ENCODE data around the gene SRSF4.
"Not testable (repeated sequence)": the region's sequence is repeated elsewhere in the genome, so short reads cannot be mapped to it uniquely, and the experiment has no call there.

SRSF4 gene

GRCh38 chr1:29162476-29163138 is 19.1 kb downstream of the SRSF4 start:
- DNase-seq: no peak

DNA sequence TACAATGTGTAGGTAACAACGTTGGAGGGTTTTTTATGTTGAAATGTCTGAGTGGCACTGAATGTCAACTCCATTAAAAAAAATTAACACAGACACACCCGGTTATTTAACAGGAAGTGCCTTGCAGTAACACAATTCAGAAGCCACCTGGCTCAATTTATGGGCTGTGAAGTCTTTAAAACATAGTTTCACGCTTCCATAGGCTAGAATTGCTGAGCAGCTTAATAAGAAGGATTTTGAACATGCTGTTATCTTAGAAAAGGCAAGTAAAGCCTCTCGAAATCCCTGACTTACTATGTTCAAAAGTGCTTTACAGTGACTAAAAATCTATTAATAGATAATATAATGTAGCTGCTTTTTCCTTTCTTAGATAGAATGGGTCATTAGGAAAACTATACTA is 19.7 kb downstream of the SRSF4 start:
- DNase-seq: no peak

DNA sequence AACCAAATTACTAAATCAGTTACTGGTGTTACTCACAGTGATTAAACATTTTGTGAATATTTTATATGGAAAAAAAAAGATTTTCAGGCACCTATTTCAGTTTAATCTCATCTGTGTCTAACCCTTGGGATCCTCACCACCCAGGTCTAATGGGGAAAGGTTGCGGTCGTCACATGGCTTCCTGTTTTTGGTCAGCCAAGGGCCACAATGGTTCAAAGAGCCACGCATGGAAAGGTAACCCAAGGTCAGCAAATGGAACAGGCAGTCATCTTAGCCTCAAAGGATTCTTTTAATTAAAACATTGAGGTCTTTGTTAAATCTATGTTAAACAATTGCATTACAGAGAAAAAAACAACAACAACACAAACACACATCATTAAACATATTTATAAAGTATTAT is 21.9 kb downstream of the SRSF4 start:
- no peak for DNase-seq

GRCh38 chr1:29157269-29157601 is 24.5 kb downstream of the SRSF4 start:
- DNase-seq: no peak

- no peak for DNase-seq
Measured at GRCh38 chr1:29156543-29157268, 25.0 kb downstream of the SRSF4 start.

DNA sequence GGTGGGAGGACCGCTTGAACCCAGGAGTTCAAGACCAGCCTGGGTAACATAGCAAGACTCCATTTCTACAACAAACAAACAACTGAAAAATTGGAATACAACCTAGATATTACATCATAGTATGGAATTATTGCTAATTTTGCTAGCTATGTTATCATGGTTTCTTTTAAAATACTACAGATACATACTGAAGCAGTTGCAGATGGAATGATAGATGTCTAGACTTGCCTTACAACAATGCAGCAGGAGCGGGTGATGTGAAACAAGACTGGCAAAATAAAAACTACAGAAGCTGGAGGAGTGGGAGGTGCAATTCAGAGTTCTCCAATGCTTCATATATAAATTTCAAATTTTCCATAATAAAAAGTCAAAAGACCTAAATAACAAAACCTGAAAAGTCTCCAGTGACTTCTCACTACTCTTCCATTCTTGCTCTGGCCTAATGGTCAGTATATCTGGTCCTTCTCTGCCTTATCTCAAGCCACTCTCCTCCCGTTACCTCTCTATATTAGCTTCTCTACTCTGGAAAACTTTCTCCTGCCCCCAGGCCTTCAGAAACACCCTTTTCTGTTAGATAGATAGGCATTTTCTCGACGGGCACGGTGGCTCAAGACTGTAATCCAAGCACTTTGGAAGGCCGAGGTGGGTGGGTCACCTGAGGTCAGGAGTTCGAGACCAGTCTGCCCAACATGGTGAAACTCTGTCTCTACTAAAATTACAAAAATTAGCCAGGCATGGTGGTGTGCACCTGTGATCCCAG is 29.5 kb downstream of the SRSF4 start:
- DNase-seq: no peak

DNA sequence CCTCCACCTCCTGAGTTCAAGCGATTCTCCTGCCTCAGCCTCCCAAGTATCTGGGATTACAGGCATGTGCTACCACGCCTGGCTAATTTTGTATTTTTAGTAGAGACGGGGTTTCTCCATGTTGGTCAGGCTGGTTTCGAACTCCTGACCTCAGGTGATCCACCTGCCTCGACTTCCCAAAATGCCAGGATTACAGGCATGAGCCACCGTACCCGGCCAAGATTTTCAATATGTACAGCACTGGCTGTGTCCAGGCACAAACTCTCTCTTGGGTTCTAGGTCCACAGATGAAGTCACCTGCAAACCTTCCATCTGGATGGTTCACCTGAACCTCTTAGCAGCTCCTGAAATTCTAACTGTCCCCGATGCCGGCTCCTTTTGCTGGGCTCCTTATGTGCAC is 31.4 kb downstream of the SRSF4 start:
- DNase-seq: not testable (repeated sequence)

GRCh38 chr1:29148656-29149491 is 32.8 kb downstream of the SRSF4 start:
- no peak for DNase-seq

- DNase-seq: no peak
Measured at GRCh38 chr1:29145739-29146437, 35.8 kb downstream of the SRSF4 start.

GRCh38 chr1:29144178-29144577 is 37.5 kb downstream of the SRSF4 start:
- DNase-seq: no peak

DNA sequence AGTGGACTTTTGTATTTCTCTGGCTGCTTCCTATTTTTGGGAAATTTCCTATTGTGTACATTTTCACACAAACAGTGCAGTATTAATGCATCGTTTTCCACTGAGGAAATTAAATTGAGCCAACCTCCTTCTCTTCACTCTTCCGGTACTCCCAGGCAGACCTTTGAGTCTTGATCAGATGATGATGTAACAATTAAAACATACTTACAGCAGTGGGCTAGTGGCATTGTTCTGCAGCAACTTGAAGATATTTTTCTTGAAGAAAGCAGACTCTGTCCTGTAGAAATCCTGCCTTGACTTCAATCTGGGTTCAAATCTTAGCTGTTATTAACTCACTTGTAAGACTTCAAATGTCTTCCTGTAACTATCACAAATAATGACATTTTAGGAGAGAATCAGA is 39.0 kb downstream of the SRSF4 start:
- no peak for DNase-seq

- no peak for DNase-seq
Measured at GRCh38 chr1:29136391-29136915, 45.2 kb downstream of the SRSF4 start.

GRCh38 chr1:29134695-29135028 is 47.0 kb downstream of the SRSF4 start:
- DNase-seq: no peak

DNA sequence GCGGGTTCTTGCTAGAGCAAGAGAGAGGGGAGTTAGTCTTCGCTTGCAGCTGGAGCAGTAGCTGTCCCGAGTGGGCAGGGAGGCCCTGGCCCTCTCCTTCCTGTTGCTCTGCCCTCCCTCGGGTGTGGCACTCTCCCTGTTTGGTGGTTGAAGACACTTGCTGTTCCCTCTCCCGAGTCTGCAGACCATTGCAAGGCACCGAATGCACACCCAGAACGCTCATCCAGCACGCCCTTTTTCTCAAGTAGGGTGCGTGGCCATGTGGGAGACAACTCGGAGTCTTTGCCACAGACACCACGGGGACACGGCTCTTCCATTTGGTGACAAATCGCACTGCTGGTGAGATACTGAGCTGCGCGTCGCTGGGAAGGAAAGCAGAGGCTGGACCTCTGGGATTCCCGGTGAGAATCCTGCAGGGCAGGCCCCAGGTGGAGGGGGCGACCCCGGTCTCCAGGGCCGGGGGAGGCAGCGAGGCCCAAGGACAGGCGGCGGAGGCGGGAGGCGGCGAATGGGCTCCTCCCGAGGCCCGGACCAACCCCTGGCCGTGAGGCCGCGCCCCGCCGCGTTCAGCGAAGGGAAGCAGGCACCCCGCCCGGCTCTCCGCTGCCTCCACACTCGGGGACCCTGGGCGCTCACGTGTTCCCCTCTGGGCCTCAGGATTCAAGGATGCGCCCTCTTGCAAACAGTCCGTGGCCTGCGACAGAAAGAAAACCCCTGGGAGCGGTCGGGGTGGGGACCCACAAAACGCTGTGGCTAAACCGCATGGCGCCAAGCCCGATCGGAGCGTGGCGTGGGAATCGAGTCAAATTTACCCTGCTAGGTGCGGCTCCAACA is 47.6 kb downstream of the SRSF4 start:
- DNase-seq: no peak

DNA sequence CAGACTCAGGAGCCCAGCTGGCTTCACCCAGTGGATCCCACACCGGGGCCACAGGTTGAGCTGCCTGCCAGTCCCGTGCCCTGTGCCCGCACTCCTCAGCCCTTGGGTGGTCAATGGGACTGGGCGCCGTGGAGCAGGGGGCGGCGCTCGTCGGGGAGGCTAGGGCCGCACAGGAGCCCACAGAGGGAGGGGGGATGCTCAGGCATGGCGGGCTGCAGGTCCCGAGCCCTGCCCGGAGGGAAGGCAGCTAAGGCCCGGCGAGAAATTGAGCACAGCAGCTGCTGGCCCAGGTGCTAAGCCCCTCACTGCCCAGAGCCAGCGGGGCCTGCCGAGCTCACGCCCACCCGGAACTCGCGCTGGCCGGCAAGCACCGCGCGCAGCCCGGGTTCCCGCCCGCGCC is 50.6 kb downstream of the SRSF4 start:
- DNase-seq: not testable (repeated sequence)

DNA sequence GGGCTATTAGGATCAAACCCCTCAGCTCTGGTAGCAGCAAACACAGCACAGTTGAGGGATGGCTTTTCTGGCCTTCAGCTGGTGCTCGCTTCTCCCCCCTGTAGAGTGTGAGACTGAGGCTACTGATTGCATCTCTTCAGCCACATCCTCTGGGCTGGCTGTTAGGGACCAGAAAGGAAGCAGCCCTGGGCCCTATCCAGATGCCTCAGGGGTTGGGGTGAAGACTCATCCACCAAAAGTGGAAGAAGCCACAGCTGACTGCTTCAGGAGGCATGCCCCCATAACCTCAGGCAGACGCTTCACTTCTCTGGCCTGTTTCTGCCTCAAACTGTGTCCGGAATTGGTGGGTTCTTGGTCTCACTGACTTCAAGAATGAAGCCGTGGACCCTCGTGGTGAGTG is 51.8 kb downstream of the SRSF4 start:
- DNase-seq: no peak

DNA sequence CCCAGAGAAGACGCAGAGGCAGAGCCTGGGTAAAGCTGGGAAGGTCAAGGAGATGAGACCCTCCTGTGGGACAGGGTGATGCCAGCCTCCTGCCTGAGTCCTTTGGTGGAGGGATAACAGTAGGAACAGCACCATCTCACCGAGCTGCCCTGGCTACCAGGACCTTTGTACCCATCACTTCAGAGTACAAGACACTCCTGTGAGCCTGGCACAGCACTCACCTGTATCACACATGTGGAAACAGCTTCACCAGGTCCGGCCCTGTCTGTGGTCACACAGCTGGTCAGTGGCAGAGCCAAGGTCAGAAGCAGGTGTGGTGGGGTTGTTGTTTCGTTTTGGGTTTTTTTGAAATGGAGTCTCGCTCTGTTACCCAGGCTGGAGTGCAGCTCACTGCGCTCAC is 53.0 kb downstream of the SRSF4 start:
- no peak for DNase-seq

GRCh38 chr1:29126198-29126597 is 55.5 kb downstream of the SRSF4 start:
- no peak for DNase-seq

GRCh38 chr1:29125788-29126187 is 55.9 kb downstream of the SRSF4 start:
- no peak for DNase-seq

DNA sequence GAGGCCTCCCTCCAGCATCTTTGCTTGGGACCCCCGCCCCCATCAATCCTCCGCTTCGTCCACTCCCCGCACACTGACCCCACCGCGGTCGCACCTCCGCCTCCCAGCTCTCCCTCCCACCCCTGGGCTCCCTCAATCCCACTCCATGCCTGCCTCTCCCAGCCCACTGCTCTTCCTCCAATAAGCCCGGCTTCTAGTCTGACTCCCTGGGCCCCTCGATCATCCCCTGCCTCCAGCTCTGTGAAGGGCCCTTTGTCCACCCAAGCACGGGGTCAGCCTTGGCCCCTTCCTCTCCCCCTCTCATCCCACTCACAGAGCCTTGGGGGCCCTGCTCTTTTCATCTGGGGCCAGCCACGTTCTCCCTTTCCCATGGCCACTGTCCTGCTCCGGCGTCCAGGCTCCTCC is 56.5 kb downstream of the SRSF4 start:
- no peak for DNase-seq
